ENCODE data around the gene PPM1B.
A peak's percentile ranks its signal among the peaks of the same experiment; 100 is the strongest.
"Not testable (repeated sequence)": the region's sequence is repeated elsewhere in the genome, so short reads cannot be mapped to it uniquely, and the experiment has no call there.

The PPM1B gene

GRCh38 chr2:44168681-44169154 is at the start of gene PPM1B:
PPM1B (plus strand) TSS chr2:44168875; CDS start chr2:44201200, 32,325 bp downstream.
- Histone ChIP-seq H3K27ac (peak within 1 kb of the TSS; percentile 82 to 98 (median 94)), H3K4me3 (peak within 1 kb of the TSS; percentile 69 to 97 (median 84))

GRCh38 chr2:44119878-44120277 is 48.8 kb upstream of the PPM1B start:
- no peak overlapping the region for H3K4me3 ChIP-seq
- no peak overlapping the region for H3K27ac ChIP-seq

GRCh38 chr2:44120428-44120827 is 48.2 kb upstream of the PPM1B start:
- Histone ChIP-seq H3K4me3 (no peak overlapping the region), H3K27ac (no peak overlapping the region)

- no peak overlapping the region for H3K4me3 ChIP-seq
- no peak overlapping the region for H3K27ac ChIP-seq
Observed at GRCh38 chr2:44121899-44122298, 46.8 kb upstream of the PPM1B start.

GRCh38 chr2:44124500-44124899 is 44.2 kb upstream of the PPM1B start:
- Histone ChIP-seq H3K27ac (no peak overlapping the region), H3K4me3 (no peak overlapping the region)

- Histone ChIP-seq H3K4me3 (no peak overlapping the region), H3K27ac (no peak overlapping the region)
Observed at GRCh38 chr2:44126106-44126797, 42.4 kb upstream of the PPM1B start.

- H3K4me3 ChIP-seq: no peak overlapping the region
- no peak overlapping the region for H3K27ac ChIP-seq
Observed at GRCh38 chr2:44130441-44130840, 38.2 kb upstream of the PPM1B start.

- Histone ChIP-seq H3K4me3 (no peak overlapping the region), H3K27ac (no peak overlapping the region)
Observed at GRCh38 chr2:44131177-44131576, 37.5 kb upstream of the PPM1B start.

GRCh38 chr2:44133602-44134001 is 35.1 kb upstream of the PPM1B start:
- H3K4me3 ChIP-seq, H3K27ac ChIP-seq: not testable (repeated sequence)

- Histone ChIP-seq H3K4me3 (no peak overlapping the region), H3K27ac (no peak overlapping the region)
Observed at GRCh38 chr2:44134848-44135247, 33.8 kb upstream of the PPM1B start.

- H3K27ac ChIP-seq: no peak overlapping the region
- H3K4me3 ChIP-seq: no peak overlapping the region
Observed at GRCh38 chr2:44135296-44135695, 33.4 kb upstream of the PPM1B start.

GRCh38 chr2:44135771-44136170 is 32.9 kb upstream of the PPM1B start:
- Histone ChIP-seq H3K4me3 (no peak overlapping the region), H3K27ac (no peak overlapping the region)

- Histone ChIP-seq H3K4me3 (no peak overlapping the region), H3K27ac (no peak overlapping the region)
Observed at GRCh38 chr2:44136252-44136651, 32.4 kb upstream of the PPM1B start.

GRCh38 chr2:44137048-44137447 is 31.6 kb upstream of the PPM1B start:
- H3K27ac ChIP-seq: no peak overlapping the region

GRCh38 chr2:44137872-44138551 is 30.7 kb upstream of the PPM1B start:
- Histone ChIP-seq H3K4me3 (no peak overlapping the region), H3K27ac (no peak overlapping the region)

More at GRCh38 chr2:44137048-44137447, 31.6 kb upstream of the PPM1B start:
- no peak overlapping the region for H3K4me3 ChIP-seq

GRCh38 chr2:44139741-44140140 is 28.9 kb upstream of the PPM1B start:
- no peak overlapping the region for H3K27ac ChIP-seq

GRCh38 chr2:44142306-44142705 is 26.4 kb upstream of the PPM1B start:
- Histone ChIP-seq H3K27ac (no peak overlapping the region), H3K4me3 (no peak overlapping the region)

More at GRCh38 chr2:44139741-44140140, 28.9 kb upstream of the PPM1B start:
- no peak overlapping the region for H3K4me3 ChIP-seq

GRCh38 chr2:44143701-44144100 is 25.0 kb upstream of the PPM1B start:
- Histone ChIP-seq H3K4me3 (no peak overlapping the region), H3K27ac (no peak overlapping the region)

GRCh38 chr2:44148999-44149398 is 19.7 kb upstream of the PPM1B start:
- Histone ChIP-seq H3K4me3 (no peak overlapping the region), H3K27ac (no peak overlapping the region)

GRCh38 chr2:44150473-44150872 is 18.2 kb upstream of the PPM1B start:
- H3K4me3 ChIP-seq: no peak overlapping the region
- H3K27ac ChIP-seq: no peak overlapping the region

Data from skin epidermis (tissue), 12 donors.